GM10266 (cell line): Measurements from ENCODE around the gene NCOA6.
"Not testable (repeated sequence)": the region's sequence is repeated elsewhere in the genome, so short reads cannot be mapped to it uniquely, and the experiment has no call there.

ENCODE experiments used
- DNase-seq: peaks from one replicate; pipeline ENCODE4 v3.0.0; 2012; ENCODE audit errors: extremely low spot score
- TF ChIP-seq, protein P1 (sequence below): IDR thresholded peaks from 2 replicates; pipeline ENCODE4 v1.5.1; 2012; ENCODE audit warnings: mild to moderate bottlenecking, low read depth; ENCODE audit not compliant: control insufficient read depth, insufficient read depth; ENCODE audit errors: missing control alignments

NCOA6 gene

GRCh38 chr20:34717230-34718095 lies 108.0 kb downstream of the NCOA6 start:
- DNase-seq: no peak
- TF ChIP-seq, protein P1, sequence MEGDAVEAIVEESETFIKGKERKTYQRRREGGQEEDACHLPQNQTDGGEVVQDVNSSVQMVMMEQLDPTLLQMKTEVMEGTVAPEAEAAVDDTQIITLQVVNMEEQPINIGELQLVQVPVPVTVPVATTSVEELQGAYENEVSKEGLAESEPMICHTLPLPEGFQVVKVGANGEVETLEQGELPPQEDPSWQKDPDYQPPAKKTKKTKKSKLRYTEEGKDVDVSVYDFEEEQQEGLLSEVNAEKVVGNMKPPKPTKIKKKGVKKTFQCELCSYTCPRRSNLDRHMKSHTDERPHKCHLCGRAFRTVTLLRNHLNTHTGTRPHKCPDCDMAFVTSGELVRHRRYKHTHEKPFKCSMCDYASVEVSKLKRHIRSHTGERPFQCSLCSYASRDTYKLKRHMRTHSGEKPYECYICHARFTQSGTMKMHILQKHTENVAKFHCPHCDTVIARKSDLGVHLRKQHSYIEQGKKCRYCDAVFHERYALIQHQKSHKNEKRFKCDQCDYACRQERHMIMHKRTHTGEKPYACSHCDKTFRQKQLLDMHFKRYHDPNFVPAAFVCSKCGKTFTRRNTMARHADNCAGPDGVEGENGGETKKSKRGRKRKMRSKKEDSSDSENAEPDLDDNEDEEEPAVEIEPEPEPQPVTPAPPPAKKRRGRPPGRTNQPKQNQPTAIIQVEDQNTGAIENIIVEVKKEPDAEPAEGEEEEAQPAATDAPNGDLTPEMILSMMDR: no peak

- DNase-seq: no peak
- TF ChIP-seq, protein P1: no peak
Measured at GRCh38 chr20:34716921-34717229, 108.6 kb downstream of the NCOA6 start.

GRCh38 chr20:34715384-34715783 lies 110.1 kb downstream of the NCOA6 start:
- TF ChIP-seq, protein P1: no peak
- DNase-seq: no peak

GRCh38 chr20:34713944-34714515 lies 111.4 kb downstream of the NCOA6 start:
- not testable (repeated sequence) for DNase-seq

- no peak for DNase-seq
- TF ChIP-seq, protein P1: no peak
Measured at GRCh38 chr20:34713194-34713943, 112.1 kb downstream of the NCOA6 start.

- TF ChIP-seq, protein P1: no peak
Measured at GRCh38 chr20:34712525-34713192, 112.8 kb downstream of the NCOA6 start.

DNA sequence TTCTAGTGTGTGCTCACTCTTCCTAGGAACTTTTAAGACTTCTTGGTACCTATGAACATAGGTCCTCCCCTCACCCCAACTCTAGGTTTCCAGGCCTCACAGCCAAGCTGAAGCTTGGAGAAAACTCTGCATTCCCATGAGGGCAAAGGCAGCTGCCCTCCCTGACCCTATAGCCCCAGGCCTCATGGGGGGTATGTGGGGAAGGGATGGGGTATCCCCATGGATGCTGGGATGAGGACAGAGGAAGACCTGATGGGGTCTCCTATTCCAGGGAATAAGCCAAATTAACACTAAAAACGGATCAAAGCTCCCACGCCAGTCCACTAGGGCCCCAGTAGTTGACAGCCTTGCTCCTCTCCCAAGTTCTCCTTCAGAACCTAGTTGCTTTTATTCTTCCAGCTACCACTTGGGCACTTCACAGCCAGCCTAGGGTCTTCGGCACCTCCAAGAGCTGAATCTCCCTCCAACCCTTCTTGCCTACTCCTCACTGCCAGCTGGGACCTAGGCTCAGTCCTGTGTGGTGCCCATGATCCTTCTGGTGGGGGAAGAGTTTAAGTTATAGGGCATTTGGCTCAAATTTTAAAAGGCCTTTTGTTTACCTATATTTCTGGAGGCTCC lies 113.5 kb downstream of the NCOA6 start:
- TF ChIP-seq, protein P1: no peak
- DNase-seq: no peak

More at GRCh38 chr20:34712525-34713192, 112.8 kb downstream of the NCOA6 start:
- no peak for DNase-seq
